RWPE1 (cell line): ENCODE data around the gene BSX.
A peak's percentile ranks its signal among the peaks of the same experiment; 100 is the strongest.

Source experiments
- CTCF ChIA-PET: fragments of 350-600 bp; sonication (Branson Sonifier 250); formaldehyde crosslinking; extraction: SDS; loops from one replicate; lab custom pipeline; 2021; lab: Yijun Ruan, JAX
- POLR2A ChIA-PET: fragments of 400-600 bp; formaldehyde crosslinking; extraction: SDS; loops from one replicate; lab custom pipeline; 2020; ENCODE audit warnings: antibody characterized with exemption; ENCODE audit not compliant: low non-redundant PET; lab: Yijun Ruan, JAX
- DNase-seq: peaks from one replicate; pipeline ENCODE4 v3.0.0; 2012; ENCODE audit warnings: low spot score
- H3K27ac ChIP-seq: fragments of 450-650 bp; 2 replicates; pipeline ENCODE4 v1.5.1; 2017
- CTCF ChIP-seq: fragments of 450-650 bp; conservative IDR thresholded peaks from 2 replicates; pipeline ENCODE4 v1.5.1; 2017; ENCODE audit warnings: low read depth, mild to moderate bottlenecking

Gene BSX

GRCh38 chr11:122981388-122982264, at the start of gene BSX:
Gene BSX (minus strand): TSS chr11:122981834. CDS start chr11:122981671, 163 bp downstream.
- DNase-seq, result peak; percentile 64
- ChIA-PET POLR2A (no interaction called here), CTCF (interaction anchor here (0.5 kb wide), 1 partner anchor 667 kb away, joined by 3 read pairs; no protein-coding TSS in a partner anchor)
- H3K27ac ChIP-seq, result no peak within 1 kb of the TSS
- no peak for TF ChIP-seq CTCF

- no peak for TF ChIP-seq CTCF
- H3K27ac ChIP-seq, result no peak overlapping the region
- ChIA-PET CTCF (interaction anchor here (0.5 to 0.6 kb wide), 3 partner anchors 167 to 461 kb away, joined by 3 to 4 read pairs (median 3); no protein-coding TSS in a partner anchor), POLR2A (no interaction called here)
- DNase-seq, result no peak
Observed at GRCh38 chr11:123030517-123030916, 48.9 kb upstream of the BSX start.

GRCh38 chr11:123020968-123021367, 39.3 kb upstream of the BSX start:
- peak; percentile 60 for DNase-seq
- peak; percentile 46; the same call in 1 of the 2 replicates for TF ChIP-seq CTCF
- CTCF ChIA-PET, result interaction anchor here (0.6 to 1.4 kb wide), 7 partner anchors 9 to 392 kb away, joined by 3 to 9 read pairs (median 3); no protein-coding TSS in a partner anchor
- POLR2A ChIA-PET, result no interaction called here
- no peak overlapping the region for H3K27ac ChIP-seq

- POLR2A ChIA-PET, result no interaction called here
- CTCF ChIA-PET, result no interaction called here
Observed at GRCh38 chr11:123018702-123019101, 37.1 kb upstream of the BSX start.

GRCh38 chr11:123011510-123011909, 29.9 kb upstream of the BSX start:
- POLR2A ChIA-PET, result no interaction called here
- CTCF ChIA-PET, result interaction anchor here (0.6 to 0.9 kb wide), 6 partner anchors 9 to 1782 kb away, joined by 3 to 5 read pairs (median 4); no protein-coding TSS in a partner anchor
- no peak for TF ChIP-seq CTCF
- no peak for DNase-seq
- no peak overlapping the region for H3K27ac ChIP-seq

More at GRCh38 chr11:123018702-123019101, 37.1 kb upstream of the BSX start:
- no peak overlapping the region for H3K27ac ChIP-seq
- TF ChIP-seq CTCF, result no peak
- DNase-seq, result no peak

- POLR2A ChIA-PET, result no interaction called here
- CTCF ChIA-PET, result no interaction called here
- TF ChIP-seq CTCF, result no peak
- DNase-seq, result no peak
- H3K27ac ChIP-seq, result no peak overlapping the region
Observed at GRCh38 chr11:123006860-123007542, 25.4 kb upstream of the BSX start.
